ENCODE measurements around the gene S1PR3. TPM values are rescaled to one million over a fixed set of nuclear protein-coding genes. Genes with fewer than 3 reads are reported as not detected.

S1PR3 gene
- total RNA-seq, 1 donor from 2014 or later: 10.0 TPM

GRCh38 chr9:88996921-88997235 lies 5.6 kb downstream of the S1PR3 start:
- H3K27ac ChIP-seq: no peak overlapping the region
- DNase-seq: no peak
- H3K27me3 ChIP-seq (ENCODE audit: low read depth): peaks cover under 1% of the 10 kb centered on the region
- no peaks in the 10 kb centered on the region for H3K9me3 ChIP-seq
- H3K4me3 ChIP-seq: no peak overlapping the region
- no peaks in the 10 kb centered on the region for H3K36me3 ChIP-seq
- peaks cover 44% of the 10 kb centered on the region for H3K4me1 ChIP-seq
- TF ChIP-seq CTCF (IDR thresholded peaks at IDR 0.05): no peak
- intact Hi-C loops (cut with DNase I): loop anchor here (10.0 kb wide), 1 partner anchor 402 kb away; no protein-coding TSS in a partner anchor
- ATAC-seq: no peak

DNA sequence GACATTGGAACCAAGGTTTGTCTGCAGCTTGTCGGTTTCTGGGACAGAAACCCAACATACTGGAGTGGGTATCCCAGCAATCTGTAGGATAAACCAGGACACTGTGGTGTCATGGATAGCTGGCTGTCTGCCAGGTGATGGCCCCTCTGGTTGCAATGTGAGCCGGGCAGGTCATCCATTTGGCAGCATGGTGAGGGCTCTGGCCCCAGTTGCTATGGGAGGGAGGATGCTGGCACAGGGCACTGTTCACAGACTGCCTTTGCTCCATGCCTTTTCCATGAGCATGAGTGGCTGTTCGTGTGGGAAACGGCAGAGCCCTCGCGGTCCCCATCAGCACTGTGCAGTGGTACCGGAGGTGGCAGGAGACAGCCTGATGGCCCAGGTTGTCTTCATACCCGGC lies 6.4 kb downstream of the S1PR3 start:
- Histone ChIP-seq H3K4me1 (peaks cover 38% of the 10 kb centered on the region), H3K36me3 (no peaks in the 10 kb centered on the region), H3K9me3 (no peaks in the 10 kb centered on the region), H3K27ac (no peak overlapping the region), H3K27me3 (ENCODE audit: low read depth) (no peaks in the 10 kb centered on the region), H3K4me3 (no peak overlapping the region)
- intact Hi-C loops (cut with DNase I): loop anchor here (10.0 kb wide), 1 partner anchor 403 kb away; no protein-coding TSS in a partner anchor
- TF ChIP-seq CTCF (IDR thresholded peaks at IDR 0.05): no peak
- ATAC-seq (no peak), DNase-seq (no peak)

GRCh38 chr9:88998503-88998902 lies 7.2 kb downstream of the S1PR3 start:
- H3K9me3 ChIP-seq: no peaks in the 10 kb centered on the region
- H3K36me3 ChIP-seq: peaks cover 4% of the 10 kb centered on the region
- intact Hi-C loops (cut with DNase I): loop anchor here (10.0 kb wide), 1 partner anchor 404 kb away; no protein-coding TSS in a partner anchor
- H3K27me3 ChIP-seq (ENCODE audit: low read depth): no peaks in the 10 kb centered on the region
- peaks cover 31% of the 10 kb centered on the region for H3K4me1 ChIP-seq
- TF ChIP-seq CTCF (IDR thresholded peaks at IDR 0.05): no peak
- H3K4me3 ChIP-seq: no peak overlapping the region
- no peak overlapping the region for H3K27ac ChIP-seq
- ATAC-seq (no peak), DNase-seq (no peak)

- Histone ChIP-seq H3K27ac (no peak overlapping the region), H3K9me3 (no peaks in the 10 kb centered on the region), H3K27me3 (ENCODE audit: low read depth) (no peaks in the 10 kb centered on the region), H3K4me3 (no peak overlapping the region), H3K36me3 (peaks cover 4% of the 10 kb centered on the region), H3K4me1 (peaks cover 27% of the 10 kb centered on the region)
- ATAC-seq: peak; percentile 49 to 74
- DNase-seq: peak; percentile 63
- intact Hi-C loops (cut with DNase I): loop anchor here (10.0 kb wide), 1 partner anchor 404 kb away; no protein-coding TSS in a partner anchor
- TF ChIP-seq CTCF (IDR thresholded peaks at IDR 0.05): no peak
Measured at GRCh38 chr9:88998911-88999310, 7.6 kb downstream of the S1PR3 start.

- Histone ChIP-seq H3K27me3 (ENCODE audit: low read depth) (no peaks in the 10 kb centered on the region), H3K9me3 (no peaks in the 10 kb centered on the region), H3K4me1 (peaks cover 18% of the 10 kb centered on the region), H3K36me3 (peaks cover 4% of the 10 kb centered on the region), H3K27ac (no peak overlapping the region), H3K4me3 (no peak overlapping the region)
- DNase-seq: no peak
- intact Hi-C loops (cut with DNase I): no loop called here
- ATAC-seq: no peak
- TF ChIP-seq CTCF (IDR thresholded peaks at IDR 0.05): no peak
Measured at GRCh38 chr9:89000371-89000781, 9.1 kb downstream of the S1PR3 start.

Data from lower lobe of right lung (tissue), 2 donors.